HG03460 (cell line): ENCODE measurements around the gene SDC4.

Source experiments
- ATAC-seq: cut with Tn5 transposase; IDR thresholded peaks from one replicate; pipeline ENCODE4 v1.9.1; 2021; ENCODE audit not compliant: unreplicated experiment

The SDC4 gene

GRCh38 chr20:45347936-45348778 is at the start of gene SDC4:
SDC4 (minus strand) TSS chr20:45348424; CDS start chr20:45348384, 40 bp downstream.
- ATAC-seq = no peak

GRCh38 chr20:45395114-45395415 is 46.8 kb upstream of the SDC4 start:
- ATAC-seq = no peak

DNA sequence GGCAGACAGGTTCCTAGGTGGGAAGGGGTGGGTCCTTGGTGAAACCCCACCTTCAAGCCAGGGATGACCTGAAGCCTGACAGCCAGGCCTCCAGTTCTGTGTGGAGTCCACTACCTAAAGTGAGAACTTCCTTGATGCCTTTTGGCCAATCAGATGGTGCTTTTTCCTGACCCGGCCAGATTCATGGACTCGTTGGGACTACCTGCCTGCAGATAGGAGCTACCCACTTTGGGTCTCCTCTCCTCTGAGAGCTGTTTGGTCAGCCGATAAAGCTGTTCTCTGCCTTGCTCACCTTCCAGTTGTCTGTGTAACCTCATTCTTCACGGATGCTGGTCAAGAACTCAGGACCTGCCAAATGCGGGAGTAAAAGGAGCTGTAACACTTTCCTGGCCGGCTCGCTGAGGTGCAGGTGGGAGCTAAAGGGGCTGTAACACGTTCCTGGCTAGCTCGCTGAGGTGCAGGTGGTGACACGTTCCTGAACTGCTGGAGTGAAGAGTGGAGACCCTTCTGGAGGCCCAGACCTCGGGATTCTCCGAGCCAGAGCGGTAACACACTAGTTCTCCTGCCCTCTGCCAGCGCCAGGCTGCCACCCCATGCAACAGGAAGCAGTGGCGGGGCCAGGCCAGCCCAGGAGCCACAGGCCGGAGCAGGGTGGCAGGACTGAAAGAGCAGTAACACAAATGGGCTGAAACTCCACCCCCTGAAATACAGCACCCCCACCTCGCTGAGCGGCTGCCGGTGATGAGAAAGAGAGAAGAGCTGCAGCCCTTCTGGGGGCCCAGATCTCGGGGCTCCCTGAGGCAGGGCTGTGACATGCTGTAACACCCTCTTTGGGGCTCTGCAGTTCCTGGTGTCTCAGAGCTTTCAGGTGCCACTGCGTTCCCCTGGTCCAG is 46.2 kb upstream of the SDC4 start:
- no peak for ATAC-seq

DNA sequence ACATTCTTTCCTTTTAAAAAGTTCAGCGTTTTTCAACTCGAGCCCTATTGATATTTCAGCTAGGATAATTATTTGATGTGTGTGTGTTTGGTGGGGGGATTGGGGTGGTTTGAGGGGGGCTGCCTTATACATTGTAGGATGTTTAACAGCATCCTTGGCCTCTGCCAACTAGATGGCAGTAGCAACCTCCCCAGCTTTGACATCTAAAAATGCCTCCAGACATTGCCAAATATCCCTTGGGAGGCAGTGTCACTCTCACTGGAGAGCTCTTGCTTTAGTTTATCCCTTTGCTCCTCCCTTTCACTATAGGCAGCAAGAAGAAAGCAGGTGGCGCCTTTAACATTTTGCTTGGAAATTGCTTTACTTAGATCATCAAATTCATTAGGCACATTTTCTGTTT is 44.5 kb upstream of the SDC4 start:
- no peak for ATAC-seq

DNA sequence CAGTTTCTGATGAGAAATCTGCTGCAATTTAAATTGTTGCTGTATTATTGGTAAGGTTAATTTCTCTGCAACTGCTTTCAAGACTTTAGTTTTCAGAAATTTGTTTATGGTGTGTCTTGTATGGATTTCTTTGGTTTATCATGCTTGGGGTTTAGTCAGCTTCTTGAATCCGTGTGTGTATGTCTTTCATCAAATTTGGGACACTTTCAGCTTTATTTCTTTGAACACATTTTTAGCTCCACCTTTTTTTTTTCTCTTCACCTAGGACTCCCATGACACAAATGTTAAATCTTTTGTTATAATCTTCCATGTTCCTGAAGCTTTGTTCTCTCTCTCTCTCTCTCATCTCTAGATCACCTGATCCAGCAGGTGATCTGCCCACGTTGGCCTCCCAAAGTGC is 43.3 kb upstream of the SDC4 start:
- ATAC-seq = no peak

- ATAC-seq = no peak
Measured at GRCh38 chr20:45390931-45391330, 42.7 kb upstream of the SDC4 start.

DNA sequence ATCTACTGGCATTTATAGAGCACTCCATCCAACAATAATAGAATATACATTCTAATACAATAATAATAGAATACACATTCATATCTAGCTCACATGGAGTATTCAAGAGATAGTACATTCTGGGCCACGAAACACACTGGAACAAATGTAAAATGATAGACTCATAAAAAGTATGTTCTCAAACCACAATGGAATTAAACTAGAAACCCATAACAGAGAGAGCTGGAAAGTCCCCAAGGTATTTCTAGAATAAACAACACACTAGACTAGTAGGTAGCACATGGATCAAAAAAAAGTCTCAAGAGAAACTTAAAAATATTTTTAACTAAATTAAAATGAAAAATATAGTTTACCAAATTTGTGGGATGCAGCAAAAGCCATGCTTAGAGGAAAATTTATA is 39.0 kb upstream of the SDC4 start:
- no peak for ATAC-seq

- ATAC-seq = no peak
Measured at GRCh38 chr20:45378191-45378590, 30.0 kb upstream of the SDC4 start, which contains the start of gene TP53TG5. TP53TG5 (minus strand) TSS chr20:45378325; CDS start chr20:45378236, 89 bp downstream.

- ATAC-seq = no peak
Measured at GRCh38 chr20:45377269-45377668, 29.0 kb upstream of the SDC4 start.

- no peak for ATAC-seq
Measured at GRCh38 chr20:45374966-45375365, 26.7 kb upstream of the SDC4 start.

- no peak for ATAC-seq
Measured at GRCh38 chr20:45374101-45374467, 25.9 kb upstream of the SDC4 start.

- peak; percentile 73 for ATAC-seq
Measured at GRCh38 chr20:45373353-45374100, 25.3 kb upstream of the SDC4 start.

GRCh38 chr20:45372646-45373352 is 24.6 kb upstream of the SDC4 start:
- no peak for ATAC-seq

DNA sequence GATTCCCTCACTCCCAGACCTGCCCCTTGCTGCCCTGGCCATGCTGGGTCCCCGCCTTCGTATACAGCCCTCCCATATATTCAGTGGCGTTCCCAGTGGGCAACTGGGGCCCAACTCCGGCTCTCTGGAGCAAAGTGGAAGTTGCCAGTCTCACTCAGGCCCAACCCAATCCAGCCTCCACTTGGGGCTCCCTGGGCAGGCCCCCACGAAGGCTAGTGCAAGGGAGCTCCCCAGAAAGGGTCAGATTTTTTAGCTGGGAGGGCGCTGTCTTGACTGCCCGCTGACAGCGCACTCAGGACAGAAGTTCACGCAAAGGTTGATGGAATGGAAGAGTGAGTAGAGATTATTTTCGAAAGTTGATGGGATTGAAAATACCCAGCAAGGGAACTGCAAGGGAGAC is 24.0 kb upstream of the SDC4 start:
- no peak for ATAC-seq

- ATAC-seq = no peak
Measured at GRCh38 chr20:45370571-45371160, 22.4 kb upstream of the SDC4 start.

GRCh38 chr20:45368221-45368980 is 20.2 kb upstream of the SDC4 start:
- ATAC-seq = peak; percentile 81

- no peak for ATAC-seq
Measured at GRCh38 chr20:45367126-45367525, 18.9 kb upstream of the SDC4 start.

GRCh38 chr20:45366631-45367030 is 18.4 kb upstream of the SDC4 start:
- ATAC-seq = no peak

DNA sequence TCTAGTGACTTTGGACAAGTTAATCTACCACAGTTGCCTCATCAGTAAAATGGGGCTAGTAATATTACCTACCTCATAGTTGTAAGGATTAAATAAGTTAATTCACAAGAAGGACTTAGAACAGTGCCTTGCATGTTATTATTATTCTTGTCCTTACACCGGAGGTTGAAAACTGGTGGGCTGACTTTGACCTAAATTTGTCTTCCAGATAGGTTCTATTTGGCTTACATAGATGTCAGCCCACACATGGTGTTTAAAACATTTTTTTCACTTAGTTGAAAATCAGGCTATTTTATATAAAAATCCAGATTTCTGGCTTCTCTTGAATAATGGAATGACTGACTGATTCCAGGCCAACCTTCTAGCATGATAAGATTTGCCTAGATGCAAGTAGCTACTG is 18.0 kb upstream of the SDC4 start:
- no peak for ATAC-seq
